ENCODE results near the gene MICAL1.

- TF ChIP-seq CTCF (IDR thresholded peaks at IDR 0.05) = no peak
- no peak for TF ChIP-seq EP300 (IDR thresholded peaks at IDR 0.05)
These were observed 2.0 kb upstream of the MICAL1 start for GRCh38 chr6:109457562-109457996.

Measured in tibial nerve (tissue), 4 donors.